Measurements from ENCODE around the gene RNF121.

The RNF121 gene

DNA sequence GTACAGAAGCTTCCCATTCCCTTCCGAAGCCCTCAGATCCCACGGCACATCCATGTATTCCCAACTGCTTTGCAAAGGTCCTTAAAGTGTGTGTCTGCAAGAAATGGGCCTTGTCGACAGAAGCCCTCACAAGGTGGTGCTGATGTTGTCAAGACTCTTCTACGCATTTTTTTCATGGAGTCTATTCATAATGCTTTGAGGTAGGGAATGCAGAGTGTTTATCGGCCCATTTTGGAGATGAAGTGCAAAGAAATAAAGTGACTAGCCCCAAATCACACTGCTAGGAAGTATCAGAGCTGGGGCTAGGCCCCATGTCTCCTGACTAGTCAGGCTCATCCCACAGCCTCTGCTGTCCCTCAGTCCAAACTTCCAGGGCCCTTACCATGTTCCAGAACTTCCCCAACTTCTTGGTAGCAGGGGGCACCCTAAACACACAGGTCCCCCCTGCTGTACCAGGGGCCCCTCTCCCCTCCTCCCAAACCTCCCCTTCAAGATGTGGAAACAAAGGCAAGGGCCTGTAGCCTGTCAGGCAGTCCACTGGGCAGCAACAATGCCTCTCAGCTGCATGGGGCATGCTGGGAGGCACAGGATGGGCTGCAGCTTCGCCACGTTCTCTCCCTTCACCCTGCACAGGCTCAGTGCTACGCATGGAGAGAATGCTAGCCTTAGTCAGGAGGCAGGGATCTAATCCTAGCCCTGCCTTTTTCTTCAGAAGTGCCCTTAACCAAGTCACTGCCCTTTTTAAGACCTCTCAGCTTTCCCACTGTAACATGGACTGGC is 77.7 kb downstream of the RNF121 start:
- TF ChIP-seq, protein P1, sequence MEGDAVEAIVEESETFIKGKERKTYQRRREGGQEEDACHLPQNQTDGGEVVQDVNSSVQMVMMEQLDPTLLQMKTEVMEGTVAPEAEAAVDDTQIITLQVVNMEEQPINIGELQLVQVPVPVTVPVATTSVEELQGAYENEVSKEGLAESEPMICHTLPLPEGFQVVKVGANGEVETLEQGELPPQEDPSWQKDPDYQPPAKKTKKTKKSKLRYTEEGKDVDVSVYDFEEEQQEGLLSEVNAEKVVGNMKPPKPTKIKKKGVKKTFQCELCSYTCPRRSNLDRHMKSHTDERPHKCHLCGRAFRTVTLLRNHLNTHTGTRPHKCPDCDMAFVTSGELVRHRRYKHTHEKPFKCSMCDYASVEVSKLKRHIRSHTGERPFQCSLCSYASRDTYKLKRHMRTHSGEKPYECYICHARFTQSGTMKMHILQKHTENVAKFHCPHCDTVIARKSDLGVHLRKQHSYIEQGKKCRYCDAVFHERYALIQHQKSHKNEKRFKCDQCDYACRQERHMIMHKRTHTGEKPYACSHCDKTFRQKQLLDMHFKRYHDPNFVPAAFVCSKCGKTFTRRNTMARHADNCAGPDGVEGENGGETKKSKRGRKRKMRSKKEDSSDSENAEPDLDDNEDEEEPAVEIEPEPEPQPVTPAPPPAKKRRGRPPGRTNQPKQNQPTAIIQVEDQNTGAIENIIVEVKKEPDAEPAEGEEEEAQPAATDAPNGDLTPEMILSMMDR (IDR thresholded peaks at IDR 0.05; ENCODE audit: low read depth, low read length, missing control alignments) = no peak
- DNase-seq (ENCODE audit: low read depth) = no peak
- H3K4me3 ChIP-seq (ENCODE audit: low read depth, low read length) = no peak overlapping the region

DNA sequence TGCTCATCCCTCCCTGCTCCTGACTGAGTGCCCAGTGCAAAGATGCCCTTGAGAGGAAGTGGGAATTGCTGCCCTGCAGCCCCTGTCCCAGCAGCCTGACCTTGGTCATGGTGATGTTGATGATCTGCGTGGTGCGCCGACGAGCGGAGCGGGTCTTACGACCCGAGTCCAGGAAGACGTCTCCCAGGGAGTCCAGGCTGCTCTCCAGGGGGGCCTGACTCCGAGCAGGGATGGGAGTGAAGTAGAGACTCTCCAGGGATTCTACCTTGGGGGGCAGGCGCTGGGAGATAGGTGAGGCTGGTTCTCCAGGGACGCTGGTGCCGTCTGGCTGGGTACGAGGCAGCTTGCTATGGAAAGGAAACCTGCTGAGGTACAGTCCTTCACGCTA is 78.2 kb downstream of the RNF121 start:
- TF ChIP-seq, protein P1 (IDR thresholded peaks at IDR 0.05; ENCODE audit: low read depth, low read length, missing control alignments) = no peak
- DNase-seq (ENCODE audit: low read depth) = no peak

DNA sequence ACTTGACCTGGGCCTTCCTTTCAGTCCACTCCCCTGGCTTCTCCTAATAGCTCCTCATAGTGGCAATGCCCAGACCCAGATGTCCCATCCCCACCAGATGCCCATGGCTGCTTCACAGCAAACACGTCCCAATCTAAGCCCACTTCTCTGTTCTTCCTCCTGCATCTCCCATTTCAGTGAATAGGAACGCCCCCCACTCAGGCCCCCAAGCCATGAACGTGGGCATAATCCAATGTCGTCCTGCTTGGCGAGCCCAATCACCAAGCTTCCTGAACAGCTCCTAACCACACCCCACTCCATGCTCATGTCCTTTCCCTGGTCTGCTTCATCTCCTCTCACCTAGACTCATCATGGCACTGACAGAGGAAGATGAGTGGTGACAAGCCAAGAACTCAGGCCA is 78.7 kb downstream of the RNF121 start:
- no peak for DNase-seq (ENCODE audit: low read depth)
- no peak overlapping the region for H3K4me3 ChIP-seq (ENCODE audit: low read depth, low read length)
- TF ChIP-seq, protein P1 (IDR thresholded peaks at IDR 0.05; ENCODE audit: low read depth, low read length, missing control alignments) = no peak

More for the DNA sequence above, 78.2 kb downstream of the RNF121 start:
- no peak overlapping the region for H3K4me3 ChIP-seq (ENCODE audit: low read depth, low read length)

DNA sequence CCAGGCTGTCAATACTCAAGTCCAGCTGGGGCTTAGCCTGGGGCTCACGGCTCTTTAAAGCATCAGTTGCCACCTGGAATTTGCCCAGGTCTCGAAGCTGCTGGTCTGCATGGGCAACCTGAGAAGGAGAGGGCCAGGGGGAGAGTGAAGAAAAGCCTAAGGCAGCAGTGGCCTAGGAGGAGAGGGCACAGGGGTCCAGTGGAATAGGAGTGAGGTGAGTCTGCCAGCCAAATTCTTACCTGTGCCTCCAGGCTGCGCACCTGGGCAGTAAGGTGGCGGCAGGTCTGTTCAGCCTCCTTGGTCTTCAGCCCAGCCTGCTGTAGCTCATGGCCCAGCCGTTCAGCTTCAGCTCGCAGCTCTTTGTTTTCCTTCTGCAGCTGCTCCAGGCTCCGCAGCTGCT is 79.9 kb downstream of the RNF121 start:
- no peak overlapping the region for H3K4me3 ChIP-seq (ENCODE audit: low read depth, low read length)
- TF ChIP-seq, protein P1 (IDR thresholded peaks at IDR 0.05; ENCODE audit: low read depth, low read length, missing control alignments) = no peak
- DNase-seq (ENCODE audit: low read depth) = no peak

DNA sequence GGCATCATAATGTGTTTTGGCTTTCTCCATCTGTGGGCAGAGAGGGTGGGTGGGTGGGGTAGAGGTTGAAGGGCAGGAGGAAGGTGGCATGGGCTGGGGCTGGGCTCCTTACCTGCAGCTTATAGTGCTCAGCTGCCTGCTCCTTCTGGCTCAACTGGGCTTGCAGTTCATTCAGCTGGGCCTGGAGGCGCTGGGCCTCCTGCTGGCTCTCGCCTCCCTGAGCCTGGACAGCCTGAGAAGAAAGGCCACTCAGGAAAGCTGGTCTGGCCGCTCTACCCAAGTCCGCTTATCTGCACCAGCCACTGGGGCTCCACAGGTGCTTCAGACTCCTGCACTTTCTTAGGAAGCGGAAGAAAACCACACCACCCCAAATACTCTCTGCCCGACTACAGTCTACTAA is 80.3 kb downstream of the RNF121 start:
- DNase-seq (ENCODE audit: low read depth) = no peak
- no peak overlapping the region for H3K4me3 ChIP-seq (ENCODE audit: low read depth, low read length)
- TF ChIP-seq, protein P1 (IDR thresholded peaks at IDR 0.05; ENCODE audit: low read depth, low read length, missing control alignments) = no peak

DNA sequence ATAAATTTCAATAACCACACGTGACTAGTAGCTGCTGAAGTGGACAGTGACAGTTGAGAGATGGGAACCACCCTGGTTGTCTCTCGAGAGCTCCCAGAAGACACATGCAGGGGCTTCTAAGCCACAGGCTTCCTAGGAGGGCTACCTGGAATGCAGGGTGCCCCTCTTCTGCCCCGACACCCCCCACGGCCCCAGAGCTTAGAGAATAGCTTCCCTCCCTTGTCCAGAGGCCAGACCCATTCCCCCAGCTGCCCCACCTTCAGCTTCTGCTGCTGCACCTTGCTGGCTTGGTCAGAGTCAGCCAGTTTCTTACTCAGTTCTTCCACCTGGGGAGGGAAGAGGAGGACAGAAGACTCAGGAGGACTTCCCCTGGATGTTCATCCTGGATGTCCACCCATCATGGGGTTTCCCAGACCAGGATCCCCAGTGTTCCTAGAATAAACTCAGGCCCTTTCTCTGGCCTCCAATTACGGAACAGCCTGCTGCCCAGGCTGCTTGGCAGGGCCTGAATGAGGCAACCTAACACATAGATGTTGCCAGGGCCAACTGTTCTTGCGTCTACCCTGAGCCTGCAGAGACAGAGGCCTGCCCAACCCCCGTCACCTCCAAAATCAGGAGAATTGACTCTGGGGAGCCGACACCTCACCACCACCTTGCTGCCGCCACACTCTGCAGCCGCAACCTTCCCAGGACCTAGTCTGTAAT is 81.8 kb downstream of the RNF121 start:
- no peak overlapping the region for H3K4me3 ChIP-seq (ENCODE audit: low read depth, low read length)
- TF ChIP-seq, protein P1 (IDR thresholded peaks at IDR 0.05; ENCODE audit: low read depth, low read length, missing control alignments) = no peak
- no peak for DNase-seq (ENCODE audit: low read depth)
